Measurements from ENCODE around the gene ANTXR1.

The ANTXR1 gene

GRCh38 chr2:68989035-68989434, 23.9 kb upstream of the ANTXR1 start:
- ATAC-seq (ENCODE audit: low read depth): no peak
- DNase-seq (ENCODE audit: low spot score in 2 of 2): no peak
- H3K4me3 Mint-ChIP-seq: no peak overlapping the region
- no peak overlapping the region for H3K27ac Mint-ChIP-seq
- peaks cover 8% of the 10 kb centered on the region for H3K27me3 Mint-ChIP-seq
- no peaks in the 10 kb centered on the region for H3K36me3 Mint-ChIP-seq
- H3K9me3 Mint-ChIP-seq: no peaks in the 10 kb centered on the region
- no peaks in the 10 kb centered on the region for H3K4me1 Mint-ChIP-seq

GRCh38 chr2:68992341-68992740, 20.6 kb upstream of the ANTXR1 start:
- H3K27ac Mint-ChIP-seq: no peak overlapping the region
- peaks cover 8% of the 10 kb centered on the region for H3K27me3 Mint-ChIP-seq
- H3K9me3 Mint-ChIP-seq: no peaks in the 10 kb centered on the region
- no peaks in the 10 kb centered on the region for H3K36me3 Mint-ChIP-seq
- ATAC-seq (ENCODE audit: low read depth) (no peak), DNase-seq (ENCODE audit: low spot score in 2 of 2) (no peak)
- no peaks in the 10 kb centered on the region for H3K4me1 Mint-ChIP-seq
- H3K4me3 Mint-ChIP-seq: no peak overlapping the region

GRCh38 chr2:68992933-68993332, 20.0 kb upstream of the ANTXR1 start:
- Mint-ChIP-seq H3K27me3 (peaks cover 8% of the 10 kb centered on the region), H3K4me3 (no peak overlapping the region), H3K4me1 (no peaks in the 10 kb centered on the region), H3K36me3 (no peaks in the 10 kb centered on the region), H3K27ac (no peak overlapping the region), H3K9me3 (no peaks in the 10 kb centered on the region)
- no peak for DNase-seq (ENCODE audit: low spot score in 2 of 2)
- ATAC-seq (ENCODE audit: low read depth): no peak

- Mint-ChIP-seq H3K27me3 (peaks cover 10% of the 10 kb centered on the region), H3K27ac (no peak overlapping the region), H3K4me3 (no peak overlapping the region), H3K9me3 (no peaks in the 10 kb centered on the region), H3K4me1 (no peaks in the 10 kb centered on the region), H3K36me3 (no peaks in the 10 kb centered on the region)
- DNase-seq (ENCODE audit: low spot score in 2 of 2) (no peak), ATAC-seq (ENCODE audit: low read depth) (no peak)
These were observed 19.3 kb upstream of the ANTXR1 start for GRCh38 chr2:68993660-68994059.

- DNase-seq (ENCODE audit: low spot score in 2 of 2) (no peak), ATAC-seq (ENCODE audit: low read depth) (no peak)
- H3K4me3 Mint-ChIP-seq: no peak overlapping the region
- H3K36me3 Mint-ChIP-seq: no peaks in the 10 kb centered on the region
- peaks cover 13% of the 10 kb centered on the region for H3K27me3 Mint-ChIP-seq
- no peak overlapping the region for H3K27ac Mint-ChIP-seq
- peaks cover 3% of the 10 kb centered on the region for H3K9me3 Mint-ChIP-seq
- no peaks in the 10 kb centered on the region for H3K4me1 Mint-ChIP-seq
These were observed 18.1 kb upstream of the ANTXR1 start for GRCh38 chr2:68994864-68995263.

GRCh38 chr2:68995916-68996315, 17.1 kb upstream of the ANTXR1 start:
- H3K27me3 Mint-ChIP-seq: peaks cover 13% of the 10 kb centered on the region
- H3K4me1 Mint-ChIP-seq: no peaks in the 10 kb centered on the region
- peaks cover 3% of the 10 kb centered on the region for H3K9me3 Mint-ChIP-seq
- DNase-seq (ENCODE audit: low spot score in 2 of 2) (no peak), ATAC-seq (ENCODE audit: low read depth) (no peak)
- H3K4me3 Mint-ChIP-seq: no peak overlapping the region
- H3K36me3 Mint-ChIP-seq: no peaks in the 10 kb centered on the region
- H3K27ac Mint-ChIP-seq: no peak overlapping the region

- H3K4me1 Mint-ChIP-seq: no peaks in the 10 kb centered on the region
- peaks cover 9% of the 10 kb centered on the region for H3K9me3 Mint-ChIP-seq
- no peak overlapping the region for H3K27ac Mint-ChIP-seq
- ATAC-seq (ENCODE audit: low read depth) (no peak), DNase-seq (ENCODE audit: low spot score in 2 of 2) (no peak)
- peaks cover 18% of the 10 kb centered on the region for H3K27me3 Mint-ChIP-seq
- peaks cover 2% of the 10 kb centered on the region for H3K36me3 Mint-ChIP-seq
- H3K4me3 Mint-ChIP-seq: no peak overlapping the region
These were observed 15.6 kb upstream of the ANTXR1 start for GRCh38 chr2:68997401-68997800.

- Mint-ChIP-seq H3K9me3 (peaks cover 14% of the 10 kb centered on the region), H3K36me3 (peaks cover 2% of the 10 kb centered on the region), H3K4me1 (no peaks in the 10 kb centered on the region), H3K4me3 (no peak overlapping the region), H3K27me3 (peaks cover 20% of the 10 kb centered on the region), H3K27ac (no peak overlapping the region)
- DNase-seq (ENCODE audit: low spot score in 2 of 2) (no peak), ATAC-seq (ENCODE audit: low read depth) (no peak)
These were observed 11.1 kb upstream of the ANTXR1 start for GRCh38 chr2:69001879-69002278.

- DNase-seq (ENCODE audit: low spot score in 2 of 2) (no peak), ATAC-seq (ENCODE audit: low read depth) (no peak)
- Mint-ChIP-seq H3K4me3 (no peak overlapping the region), H3K27me3 (peaks cover 18% of the 10 kb centered on the region), H3K27ac (no peak overlapping the region), H3K9me3 (peaks cover 14% of the 10 kb centered on the region), H3K4me1 (no peaks in the 10 kb centered on the region), H3K36me3 (peaks cover 2% of the 10 kb centered on the region)
These were observed 9.2 kb upstream of the ANTXR1 start for GRCh38 chr2:69003731-69004130.

- H3K4me1 Mint-ChIP-seq: no peaks in the 10 kb centered on the region
- no peaks in the 10 kb centered on the region for H3K36me3 Mint-ChIP-seq
- no peak overlapping the region for H3K27ac Mint-ChIP-seq
- peaks cover 5% of the 10 kb centered on the region for H3K9me3 Mint-ChIP-seq
- no peak overlapping the region for H3K4me3 Mint-ChIP-seq
- peaks cover 26% of the 10 kb centered on the region for H3K27me3 Mint-ChIP-seq
- no peak for ATAC-seq (ENCODE audit: low read depth)
- DNase-seq (ENCODE audit: low spot score in 2 of 2): no peak
These were observed 5.8 kb upstream of the ANTXR1 start for GRCh38 chr2:69007169-69007568.

GRCh38 chr2:69007603-69008002, 5.4 kb upstream of the ANTXR1 start:
- no peak overlapping the region for H3K4me3 Mint-ChIP-seq
- peaks cover 1% of the 10 kb centered on the region for H3K36me3 Mint-ChIP-seq
- H3K27me3 Mint-ChIP-seq: peaks cover 24% of the 10 kb centered on the region
- H3K27ac Mint-ChIP-seq: no peak overlapping the region
- peaks cover 3% of the 10 kb centered on the region for H3K9me3 Mint-ChIP-seq
- peaks cover 2% of the 10 kb centered on the region for H3K4me1 Mint-ChIP-seq
- no peak for DNase-seq (ENCODE audit: low spot score in 2 of 2)
- ATAC-seq (ENCODE audit: low read depth): no peak

- no peak for ATAC-seq (ENCODE audit: low read depth)
- H3K27ac Mint-ChIP-seq: no peak overlapping the region
- H3K4me3 Mint-ChIP-seq: no peak overlapping the region
- H3K4me1 Mint-ChIP-seq: peaks cover 16% of the 10 kb centered on the region
- peaks cover 21% of the 10 kb centered on the region for H3K27me3 Mint-ChIP-seq
- peaks cover 2% of the 10 kb centered on the region for H3K36me3 Mint-ChIP-seq
- no peak for DNase-seq (ENCODE audit: low spot score in 2 of 2)
- H3K9me3 Mint-ChIP-seq: no peaks in the 10 kb centered on the region
These were observed 2.4 kb upstream of the ANTXR1 start for GRCh38 chr2:69010437-69011194.

- Mint-ChIP-seq H3K36me3 (peaks cover 2% of the 10 kb centered on the region), H3K9me3 (no peaks in the 10 kb centered on the region), H3K4me3 (no peak overlapping the region), H3K27ac (no peak overlapping the region), H3K4me1 (peaks cover 16% of the 10 kb centered on the region), H3K27me3 (peaks cover 21% of the 10 kb centered on the region)
- DNase-seq (ENCODE audit: low spot score in 2 of 2) (no peak), ATAC-seq (ENCODE audit: low read depth) (no peak)
These were observed 1.3 kb upstream of the ANTXR1 start for GRCh38 chr2:69011611-69012157.

- peaks cover 2% of the 10 kb centered on the region for H3K36me3 Mint-ChIP-seq
- H3K27ac Mint-ChIP-seq: no peak overlapping the region
- H3K9me3 Mint-ChIP-seq: no peaks in the 10 kb centered on the region
- peak overlapping the region; percentile 81 for H3K4me3 Mint-ChIP-seq
- H3K27me3 Mint-ChIP-seq: peaks cover 24% of the 10 kb centered on the region
- DNase-seq (ENCODE audit: low spot score in 2 of 2) (peak; percentile 44 to 59), ATAC-seq (ENCODE audit: low read depth) (peak; percentile 69)
- H3K4me1 Mint-ChIP-seq: peaks cover 16% of the 10 kb centered on the region
These were observed 453 bp upstream of the ANTXR1 start for GRCh38 chr2:69012310-69013141.
